Measurements from ENCODE around the gene CTNNBL1. TPM values are rescaled to one million over a fixed set of nuclear protein-coding genes. Genes with fewer than 3 reads are reported as not detected.

The CTNNBL1 gene
- total RNA-seq, 1 donor from 2014 or later, result 93.5 TPM

- H3K36me3 Mint-ChIP-seq (ENCODE audit: low read depth), result no peaks in the 10 kb centered on the region
- intact Hi-C loops (cut with micrococcal nuclease), result no loop called here
- no peaks in the 10 kb centered on the region for H3K9me3 Mint-ChIP-seq
- no peaks in the 10 kb centered on the region for H3K4me1 Mint-ChIP-seq (ENCODE audit: low read depth)
- H3K27ac Mint-ChIP-seq, result no peak overlapping the region
- H3K4me3 Mint-ChIP-seq, result no peak overlapping the region
- DNase-seq (ENCODE audit: low spot score), result no peak
- peaks cover 3% of the 10 kb centered on the region for H3K27me3 Mint-ChIP-seq (ENCODE audit: insufficient read depth)
Measured at GRCh38 chr20:37885042-37885441, 191.2 kb downstream of the CTNNBL1 start.

- Mint-ChIP-seq H3K4me1 (ENCODE audit: low read depth) (no peaks in the 10 kb centered on the region), H3K27me3 (ENCODE audit: insufficient read depth) (peaks cover 3% of the 10 kb centered on the region), H3K27ac (no peak overlapping the region), H3K36me3 (ENCODE audit: low read depth) (no peaks in the 10 kb centered on the region), H3K9me3 (no peaks in the 10 kb centered on the region), H3K4me3 (no peak overlapping the region)
- no peak for DNase-seq (ENCODE audit: low spot score)
- intact Hi-C loops (cut with micrococcal nuclease), result no loop called here
Measured at GRCh38 chr20:37885593-37886503, 192.0 kb downstream of the CTNNBL1 start.

- Mint-ChIP-seq H3K27me3 (ENCODE audit: insufficient read depth) (peaks cover 2% of the 10 kb centered on the region), H3K4me3 (no peak overlapping the region), H3K36me3 (ENCODE audit: low read depth) (no peaks in the 10 kb centered on the region), H3K4me1 (ENCODE audit: low read depth) (no peaks in the 10 kb centered on the region), H3K27ac (no peak overlapping the region), H3K9me3 (no peaks in the 10 kb centered on the region)
- DNase-seq (ENCODE audit: low spot score), result no peak
- intact Hi-C loops (cut with micrococcal nuclease), result no loop called here
Measured at GRCh38 chr20:37886851-37887297, 193.0 kb downstream of the CTNNBL1 start.

GRCh38 chr20:37888641-37889040 lies 194.8 kb downstream of the CTNNBL1 start:
- Mint-ChIP-seq H3K4me1 (ENCODE audit: low read depth) (no peaks in the 10 kb centered on the region), H3K9me3 (no peaks in the 10 kb centered on the region)

GRCh38 chr20:37890108-37890507 lies 196.3 kb downstream of the CTNNBL1 start:
- H3K36me3 Mint-ChIP-seq (ENCODE audit: low read depth), result no peaks in the 10 kb centered on the region
- H3K4me3 Mint-ChIP-seq, result no peak overlapping the region
- intact Hi-C loops (cut with micrococcal nuclease), result no loop called here
- no peaks in the 10 kb centered on the region for H3K4me1 Mint-ChIP-seq (ENCODE audit: low read depth)
- H3K27ac Mint-ChIP-seq, result no peak overlapping the region
- H3K9me3 Mint-ChIP-seq, result no peaks in the 10 kb centered on the region
- DNase-seq (ENCODE audit: low spot score), result no peak
- peaks cover 2% of the 10 kb centered on the region for H3K27me3 Mint-ChIP-seq (ENCODE audit: insufficient read depth)

More at GRCh38 chr20:37888641-37889040, 194.8 kb downstream of the CTNNBL1 start:
- no peak overlapping the region for H3K4me3 Mint-ChIP-seq
- no peak for DNase-seq (ENCODE audit: low spot score)
- peaks cover 2% of the 10 kb centered on the region for H3K27me3 Mint-ChIP-seq (ENCODE audit: insufficient read depth)
- no peak overlapping the region for H3K27ac Mint-ChIP-seq
- H3K36me3 Mint-ChIP-seq (ENCODE audit: low read depth), result no peaks in the 10 kb centered on the region
- intact Hi-C loops (cut with micrococcal nuclease), result no loop called here

GRCh38 chr20:37890643-37891042 lies 196.8 kb downstream of the CTNNBL1 start:
- no peaks in the 10 kb centered on the region for H3K4me1 Mint-ChIP-seq (ENCODE audit: low read depth)
- no peak for DNase-seq (ENCODE audit: low spot score)
- H3K36me3 Mint-ChIP-seq (ENCODE audit: low read depth), result no peaks in the 10 kb centered on the region
- no peak overlapping the region for H3K4me3 Mint-ChIP-seq
- H3K27ac Mint-ChIP-seq, result no peak overlapping the region
- intact Hi-C loops (cut with micrococcal nuclease), result no loop called here
- H3K9me3 Mint-ChIP-seq, result no peaks in the 10 kb centered on the region
- H3K27me3 Mint-ChIP-seq (ENCODE audit: insufficient read depth), result peaks cover 2% of the 10 kb centered on the region

GRCh38 chr20:37892001-37892400 lies 198.2 kb downstream of the CTNNBL1 start:
- H3K27me3 Mint-ChIP-seq (ENCODE audit: insufficient read depth), result peaks cover 2% of the 10 kb centered on the region
- no peak overlapping the region for H3K4me3 Mint-ChIP-seq
- H3K9me3 Mint-ChIP-seq, result no peaks in the 10 kb centered on the region
- intact Hi-C loops (cut with micrococcal nuclease), result no loop called here
- DNase-seq (ENCODE audit: low spot score), result no peak
- H3K36me3 Mint-ChIP-seq (ENCODE audit: low read depth), result no peaks in the 10 kb centered on the region
- no peak overlapping the region for H3K27ac Mint-ChIP-seq
- H3K4me1 Mint-ChIP-seq (ENCODE audit: low read depth), result no peaks in the 10 kb centered on the region

GRCh38 chr20:37893566-37894241 lies 199.9 kb downstream of the CTNNBL1 start:
- Mint-ChIP-seq H3K4me1 (ENCODE audit: low read depth) (no peaks in the 10 kb centered on the region), H3K9me3 (no peaks in the 10 kb centered on the region), H3K27ac (no peak overlapping the region), H3K36me3 (ENCODE audit: low read depth) (no peaks in the 10 kb centered on the region), H3K4me3 (no peak overlapping the region), H3K27me3 (ENCODE audit: insufficient read depth) (peaks cover 4% of the 10 kb centered on the region)
- no peak for DNase-seq (ENCODE audit: low spot score)
- intact Hi-C loops (cut with micrococcal nuclease), result no loop called here

- H3K4me3 Mint-ChIP-seq, result no peak overlapping the region
- peaks cover 7% of the 10 kb centered on the region for H3K27me3 Mint-ChIP-seq (ENCODE audit: insufficient read depth)
- intact Hi-C loops (cut with micrococcal nuclease), result no loop called here
- no peaks in the 10 kb centered on the region for H3K4me1 Mint-ChIP-seq (ENCODE audit: low read depth)
- H3K9me3 Mint-ChIP-seq, result no peaks in the 10 kb centered on the region
- no peak for DNase-seq (ENCODE audit: low spot score)
- H3K27ac Mint-ChIP-seq, result no peak overlapping the region
- H3K36me3 Mint-ChIP-seq (ENCODE audit: low read depth), result no peaks in the 10 kb centered on the region
Measured at GRCh38 chr20:37894454-37894853, 200.6 kb downstream of the CTNNBL1 start.

GRCh38 chr20:37895166-37895565 lies 201.3 kb downstream of the CTNNBL1 start:
- DNase-seq (ENCODE audit: low spot score), result no peak
- Mint-ChIP-seq H3K27ac (no peak overlapping the region), H3K4me1 (ENCODE audit: low read depth) (no peaks in the 10 kb centered on the region), H3K36me3 (ENCODE audit: low read depth) (no peaks in the 10 kb centered on the region), H3K9me3 (no peaks in the 10 kb centered on the region), H3K27me3 (ENCODE audit: insufficient read depth) (peaks cover 14% of the 10 kb centered on the region), H3K4me3 (no peak overlapping the region)
- intact Hi-C loops (cut with micrococcal nuclease), result no loop called here

- no peak for DNase-seq (ENCODE audit: low spot score)
- Mint-ChIP-seq H3K27ac (no peak overlapping the region), H3K9me3 (no peaks in the 10 kb centered on the region), H3K36me3 (ENCODE audit: low read depth) (no peaks in the 10 kb centered on the region), H3K4me1 (ENCODE audit: low read depth) (peaks cover 6% of the 10 kb centered on the region), H3K4me3 (no peak overlapping the region), H3K27me3 (ENCODE audit: insufficient read depth) (peaks cover 31% of the 10 kb centered on the region)
- intact Hi-C loops (cut with micrococcal nuclease), result no loop called here
Measured at GRCh38 chr20:37896932-37897548, 203.2 kb downstream of the CTNNBL1 start.

- intact Hi-C loops (cut with micrococcal nuclease), result no loop called here
- Mint-ChIP-seq H3K4me3 (no peak overlapping the region), H3K9me3 (no peaks in the 10 kb centered on the region), H3K27me3 (ENCODE audit: insufficient read depth) (peaks cover 34% of the 10 kb centered on the region), H3K36me3 (ENCODE audit: low read depth) (no peaks in the 10 kb centered on the region), H3K27ac (no peak overlapping the region), H3K4me1 (ENCODE audit: low read depth) (peaks cover 10% of the 10 kb centered on the region)
- DNase-seq (ENCODE audit: low spot score), result no peak
Measured at GRCh38 chr20:37898233-37899104, 204.6 kb downstream of the CTNNBL1 start.
